ENCODE measurements around the gene DMRT2.

The DMRT2 gene

GRCh38 chr9:1009101-1009707 is 41.0 kb upstream of the DMRT2 start:
- Histone ChIP-seq H3K36me3 (ENCODE audit: low read length) (no peaks in the 10 kb centered on the region), H2AFZ (ENCODE audit: low read depth, low read length, severe bottlenecking) (no peak overlapping the region), H3K27me3 (ENCODE audit: low read length) (no peaks in the 10 kb centered on the region), H4K20me1 (ENCODE audit: low read depth, low read length) (no peaks in the 10 kb centered on the region), H3K27ac (ENCODE audit: low read depth, low read length) (no peak overlapping the region), H3K4me3 (ENCODE audit: insufficient read depth, low read length, poor library complexity, severe bottlenecking) (no peak overlapping the region), H3K79me2 (ENCODE audit: insufficient read depth, low read length) (no peaks in the 10 kb centered on the region), H3F3A (ENCODE audit: insufficient read depth) (no peaks in the 10 kb centered on the region), H3K9ac (ENCODE audit: low read length) (no peak overlapping the region), H3K4me2 (ENCODE audit: low read depth, low read length, poor library complexity, severe bottlenecking) (no peak overlapping the region), H3K9me3 (ENCODE audit: insufficient read depth, low read length) (no peaks in the 10 kb centered on the region), H3K9me2 (replicated peaks; ENCODE audit: insufficient read depth, low read length) (no peaks in the 10 kb centered on the region)
- TF ChIP-seq EZH2phosphoT487 (conservative IDR thresholded peaks at IDR 0.05; ENCODE audit: low read length), result no peak
- peak; percentile 80 for TF ChIP-seq CTCF (IDR thresholded peaks at IDR 0.05; ENCODE audit: insufficient read depth, low read length, poor library complexity, severe bottlenecking)

GRCh38 chr9:1013021-1013420 is 37.1 kb upstream of the DMRT2 start:
- no peak for TF ChIP-seq CTCF (IDR thresholded peaks at IDR 0.05; ENCODE audit: insufficient read depth, low read length, poor library complexity, severe bottlenecking)
- no peak for TF ChIP-seq EZH2phosphoT487 (conservative IDR thresholded peaks at IDR 0.05; ENCODE audit: low read length)
- Histone ChIP-seq H3K9me3 (ENCODE audit: insufficient read depth, low read length) (no peaks in the 10 kb centered on the region), H3K79me2 (ENCODE audit: insufficient read depth, low read length) (no peaks in the 10 kb centered on the region), H3K9ac (ENCODE audit: low read length) (no peak overlapping the region), H3K27ac (ENCODE audit: low read depth, low read length) (no peak overlapping the region), H3F3A (ENCODE audit: insufficient read depth) (no peaks in the 10 kb centered on the region), H3K4me3 (ENCODE audit: insufficient read depth, low read length, poor library complexity, severe bottlenecking) (no peak overlapping the region), H2AFZ (ENCODE audit: low read depth, low read length, severe bottlenecking) (no peak overlapping the region), H3K4me2 (ENCODE audit: low read depth, low read length, poor library complexity, severe bottlenecking) (no peak overlapping the region), H3K9me2 (replicated peaks; ENCODE audit: insufficient read depth, low read length) (no peaks in the 10 kb centered on the region), H3K27me3 (ENCODE audit: low read length) (no peaks in the 10 kb centered on the region), H3K36me3 (ENCODE audit: low read length) (no peaks in the 10 kb centered on the region), H4K20me1 (ENCODE audit: low read depth, low read length) (no peaks in the 10 kb centered on the region)

- Histone ChIP-seq H4K20me1 (ENCODE audit: low read depth, low read length) (no peaks in the 10 kb centered on the region), H3K9ac (ENCODE audit: low read length) (no peak overlapping the region), H3K9me3 (ENCODE audit: insufficient read depth, low read length) (no peaks in the 10 kb centered on the region), H3K9me2 (replicated peaks; ENCODE audit: insufficient read depth, low read length) (no peaks in the 10 kb centered on the region), H3K27ac (ENCODE audit: low read depth, low read length) (no peak overlapping the region), H3K4me3 (ENCODE audit: insufficient read depth, low read length, poor library complexity, severe bottlenecking) (no peak overlapping the region), H3F3A (ENCODE audit: insufficient read depth) (no peaks in the 10 kb centered on the region), H3K36me3 (ENCODE audit: low read length) (no peaks in the 10 kb centered on the region), H3K79me2 (ENCODE audit: insufficient read depth, low read length) (no peaks in the 10 kb centered on the region), H2AFZ (ENCODE audit: low read depth, low read length, severe bottlenecking) (no peak overlapping the region), H3K4me2 (ENCODE audit: low read depth, low read length, poor library complexity, severe bottlenecking) (no peak overlapping the region), H3K27me3 (ENCODE audit: low read length) (no peaks in the 10 kb centered on the region)
- TF ChIP-seq EZH2phosphoT487 (conservative IDR thresholded peaks at IDR 0.05; ENCODE audit: low read length) (no peak), CTCF (IDR thresholded peaks at IDR 0.05; ENCODE audit: insufficient read depth, low read length, poor library complexity, severe bottlenecking) (no peak)
These were observed 35.9 kb upstream of the DMRT2 start for GRCh38 chr9:1014225-1014624.

Measured in SU-DHL-6 (cell line).